Measurements from ENCODE around the gene HSD17B2. TPM values are rescaled to one million over a fixed set of nuclear protein-coding genes. Genes with fewer than 3 reads are reported as not detected.

HSD17B2 gene
- total RNA-seq, 1 experiment from 2014 or later, result not detected

GRCh38 chr16:82046941-82047340 lies 11.9 kb downstream of the HSD17B2 start:
- Histone ChIP-seq H3K79me2 (ENCODE audit: insufficient read depth, low read length) (no peaks in the 10 kb centered on the region), H3K4me3 (replicated peaks in 1 of 2; ENCODE audit: low read depth in 1 of 2, low read length in 2 of 2) (no peak overlapping the region), H3K27ac (ENCODE audit: low read depth, low read length) (no peak overlapping the region), H3K4me1 (ENCODE audit: control insufficient read depth in 1 of 2, insufficient read depth in 2 of 2, low read length in 2 of 2) (peaks cover 0 to 4% of the 10 kb centered on the region in 2 experiments; a peak in 1 of 4 replicates), H4K20me1 (ENCODE audit: insufficient read depth) (no peaks in the 10 kb centered on the region), H3K36me3 (ENCODE audit: control insufficient read depth in 1 of 2, insufficient read depth in 2 of 2, low read length in 2 of 2) (no peaks in the 10 kb centered on the region), H2AFZ (ENCODE audit: low read depth, low read length, poor library complexity, severe bottlenecking) (no peak overlapping the region), H3K9me2 (ENCODE audit: insufficient read depth) (no peaks in the 10 kb centered on the region), H3K4me2 (ENCODE audit: low read length) (no peak overlapping the region), H3K9me3 (ENCODE audit: control insufficient read depth in 1 of 2, insufficient read depth in 1 of 2, low read depth in 1 of 2, low read length in 2 of 2) (no peaks in the 10 kb centered on the region), H3K27me3 (ENCODE audit: insufficient read depth, low read length) (peaks cover 62% of the 10 kb centered on the region), H3K9ac (ENCODE audit: low read length) (no peak overlapping the region)
- TF ChIP-seq EZH2 (IDR thresholded peaks at IDR 0.05), result no peak
- ATAC-seq (no peak), DNase-seq (ENCODE audit: low read depth, low spot score) (no peak)
- ChIA-PET RAD21 (ENCODE audit: low non-redundant PET in 1 of 2, low total read pairs in 2 of 2, uncharacterized antibody in 2 of 2, unreplicated experiment in 2 of 2) (interaction anchor here in 1 of 2 experiments (0.6 kb wide), 1 partner anchor 10 kb away, joined by 3 read pairs; no protein-coding TSS in a partner anchor), CTCF (no interaction called here), POLR2A (no interaction called here)
- intact Hi-C loops (cut with micrococcal nuclease), result no loop called here
- BruUV-seq (replicated peaks), result no TSS peak

- Histone ChIP-seq H2AFZ (ENCODE audit: low read depth, low read length, poor library complexity, severe bottlenecking) (no peak overlapping the region), H3K9me3 (ENCODE audit: control insufficient read depth in 1 of 2, insufficient read depth in 1 of 2, low read depth in 1 of 2, low read length in 2 of 2) (no peaks in the 10 kb centered on the region), H3K4me1 (ENCODE audit: control insufficient read depth in 1 of 2, insufficient read depth in 2 of 2, low read length in 2 of 2) (no peaks in the 10 kb centered on the region), H3K27me3 (ENCODE audit: insufficient read depth, low read length) (peaks cover 66% of the 10 kb centered on the region), H3K4me3 (replicated peaks in 1 of 2; ENCODE audit: low read depth in 1 of 2, low read length in 2 of 2) (no peak overlapping the region), H4K20me1 (ENCODE audit: insufficient read depth) (no peaks in the 10 kb centered on the region), H3K9ac (ENCODE audit: low read length) (no peak overlapping the region), H3K27ac (ENCODE audit: low read depth, low read length) (no peak overlapping the region), H3K36me3 (ENCODE audit: control insufficient read depth in 1 of 2, insufficient read depth in 2 of 2, low read length in 2 of 2) (no peaks in the 10 kb centered on the region), H3K4me2 (ENCODE audit: low read length) (no peak overlapping the region), H3K79me2 (ENCODE audit: insufficient read depth, low read length) (no peaks in the 10 kb centered on the region), H3K9me2 (ENCODE audit: insufficient read depth) (no peaks in the 10 kb centered on the region)
- ATAC-seq, result no peak
- RAD21 ChIA-PET (ENCODE audit: low non-redundant PET in 1 of 2, low total read pairs in 2 of 2, uncharacterized antibody in 2 of 2, unreplicated experiment in 2 of 2), result interaction anchor here in 1 of 2 experiments (0.6 kb wide), 1 partner anchor 9 kb away, joined by 3 read pairs; no protein-coding TSS in a partner anchor
- BruUV-seq (replicated peaks), result no TSS peak
- POLR2A ChIA-PET, result no interaction called here
- no peak for DNase-seq (ENCODE audit: low read depth, low spot score)
- CTCF ChIA-PET, result interaction anchor here (1.3 kb wide), 1 partner anchor 14 kb away, joined by 5 read pairs; no protein-coding TSS in a partner anchor
- intact Hi-C loops (cut with micrococcal nuclease), result no loop called here
- TF ChIP-seq POLR2A (IDR thresholded peaks at IDR 0.05; ENCODE audit: borderline replicate concordance, extremely low read depth, insufficient read depth, insufficient read length), result no peak
- no peak for TF ChIP-seq ATF3 (IDR thresholded peaks at IDR 0.05)
- no peak for TF ChIP-seq EGR1 (IDR thresholded peaks at IDR 0.05; ENCODE audit: low read depth)
- TF ChIP-seq TCF7L2 (IDR thresholded peaks at IDR 0.05; ENCODE audit: borderline replicate concordance, extremely low read depth, insufficient read depth, insufficient read length), result no peak
- TF ChIP-seq POLR2AphosphoS5 (IDR thresholded peaks at IDR 0.05; ENCODE audit: low read depth, low read length), result no peak
- no peak for TF ChIP-seq REST (IDR thresholded peaks at IDR 0.05; ENCODE audit: low read depth)
- no peak for TF ChIP-seq JUND (IDR thresholded peaks at IDR 0.05)
- no peak for TF ChIP-seq EZH2phosphoT487 (IDR thresholded peaks at IDR 0.05; ENCODE audit: borderline replicate concordance)
- TF ChIP-seq ZNF274 (IDR thresholded peaks at IDR 0.05; ENCODE audit: low read depth, low read length), result no peak
- no peak for TF ChIP-seq CTCF (IDR thresholded peaks at IDR 0.05 in 2 of 3, conservative IDR thresholded peaks at IDR 0.05 in 1 of 3; ENCODE audit: borderline replicate concordance in 1 of 3, insufficient read depth in 1 of 3, low read depth in 2 of 3, low read length in 2 of 3)
- no peak for TF ChIP-seq SIN3A (IDR thresholded peaks at IDR 0.05; ENCODE audit: low read depth)
- TF ChIP-seq ZFX (IDR thresholded peaks at IDR 0.05), result no peak
- TF ChIP-seq YY1 (IDR thresholded peaks at IDR 0.05; ENCODE audit: extremely low read depth, insufficient replicate concordance, low read depth, low read length), result no peak
- TF ChIP-seq ELF1 (IDR thresholded peaks at IDR 0.05; ENCODE audit: borderline replicate concordance, low read depth), result no peak
- TF ChIP-seq CEBPB (IDR thresholded peaks at IDR 0.05; ENCODE audit: low read depth), result no peak
Observed at GRCh38 chr16:82047374-82047773, 12.3 kb downstream of the HSD17B2 start.
